H4 (cell line): ENCODE data around the gene CSPG4. TPM values are rescaled to one million over a fixed set of nuclear protein-coding genes. Genes with fewer than 3 reads are reported as not detected.
"Not testable (repeated sequence)": the region's sequence is repeated elsewhere in the genome, so short reads cannot be mapped to it uniquely, and the experiment has no call there.

Experiments used
- DNase-seq: peaks from one replicate; pipeline ENCODE4 v3.0.0-alpha.2; 2015; ENCODE audit warnings: low spot score
- total RNA-seq: library from RNA; depleted of rRNA; stranded (reverse); fragments of >200 nt; shearing (Covaris generic); gene quantifications from 2 replicates; pipeline ENCODE4 v1.2.3, GENCODE V29; 2014; rRNA removed

Gene CSPG4, protein sequence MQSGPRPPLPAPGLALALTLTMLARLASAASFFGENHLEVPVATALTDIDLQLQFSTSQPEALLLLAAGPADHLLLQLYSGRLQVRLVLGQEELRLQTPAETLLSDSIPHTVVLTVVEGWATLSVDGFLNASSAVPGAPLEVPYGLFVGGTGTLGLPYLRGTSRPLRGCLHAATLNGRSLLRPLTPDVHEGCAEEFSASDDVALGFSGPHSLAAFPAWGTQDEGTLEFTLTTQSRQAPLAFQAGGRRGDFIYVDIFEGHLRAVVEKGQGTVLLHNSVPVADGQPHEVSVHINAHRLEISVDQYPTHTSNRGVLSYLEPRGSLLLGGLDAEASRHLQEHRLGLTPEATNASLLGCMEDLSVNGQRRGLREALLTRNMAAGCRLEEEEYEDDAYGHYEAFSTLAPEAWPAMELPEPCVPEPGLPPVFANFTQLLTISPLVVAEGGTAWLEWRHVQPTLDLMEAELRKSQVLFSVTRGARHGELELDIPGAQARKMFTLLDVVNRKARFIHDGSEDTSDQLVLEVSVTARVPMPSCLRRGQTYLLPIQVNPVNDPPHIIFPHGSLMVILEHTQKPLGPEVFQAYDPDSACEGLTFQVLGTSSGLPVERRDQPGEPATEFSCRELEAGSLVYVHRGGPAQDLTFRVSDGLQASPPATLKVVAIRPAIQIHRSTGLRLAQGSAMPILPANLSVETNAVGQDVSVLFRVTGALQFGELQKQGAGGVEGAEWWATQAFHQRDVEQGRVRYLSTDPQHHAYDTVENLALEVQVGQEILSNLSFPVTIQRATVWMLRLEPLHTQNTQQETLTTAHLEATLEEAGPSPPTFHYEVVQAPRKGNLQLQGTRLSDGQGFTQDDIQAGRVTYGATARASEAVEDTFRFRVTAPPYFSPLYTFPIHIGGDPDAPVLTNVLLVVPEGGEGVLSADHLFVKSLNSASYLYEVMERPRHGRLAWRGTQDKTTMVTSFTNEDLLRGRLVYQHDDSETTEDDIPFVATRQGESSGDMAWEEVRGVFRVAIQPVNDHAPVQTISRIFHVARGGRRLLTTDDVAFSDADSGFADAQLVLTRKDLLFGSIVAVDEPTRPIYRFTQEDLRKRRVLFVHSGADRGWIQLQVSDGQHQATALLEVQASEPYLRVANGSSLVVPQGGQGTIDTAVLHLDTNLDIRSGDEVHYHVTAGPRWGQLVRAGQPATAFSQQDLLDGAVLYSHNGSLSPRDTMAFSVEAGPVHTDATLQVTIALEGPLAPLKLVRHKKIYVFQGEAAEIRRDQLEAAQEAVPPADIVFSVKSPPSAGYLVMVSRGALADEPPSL (N-terminal part only)
- 0.14 TPM in 2 replicates for total RNA-seq

DNA sequence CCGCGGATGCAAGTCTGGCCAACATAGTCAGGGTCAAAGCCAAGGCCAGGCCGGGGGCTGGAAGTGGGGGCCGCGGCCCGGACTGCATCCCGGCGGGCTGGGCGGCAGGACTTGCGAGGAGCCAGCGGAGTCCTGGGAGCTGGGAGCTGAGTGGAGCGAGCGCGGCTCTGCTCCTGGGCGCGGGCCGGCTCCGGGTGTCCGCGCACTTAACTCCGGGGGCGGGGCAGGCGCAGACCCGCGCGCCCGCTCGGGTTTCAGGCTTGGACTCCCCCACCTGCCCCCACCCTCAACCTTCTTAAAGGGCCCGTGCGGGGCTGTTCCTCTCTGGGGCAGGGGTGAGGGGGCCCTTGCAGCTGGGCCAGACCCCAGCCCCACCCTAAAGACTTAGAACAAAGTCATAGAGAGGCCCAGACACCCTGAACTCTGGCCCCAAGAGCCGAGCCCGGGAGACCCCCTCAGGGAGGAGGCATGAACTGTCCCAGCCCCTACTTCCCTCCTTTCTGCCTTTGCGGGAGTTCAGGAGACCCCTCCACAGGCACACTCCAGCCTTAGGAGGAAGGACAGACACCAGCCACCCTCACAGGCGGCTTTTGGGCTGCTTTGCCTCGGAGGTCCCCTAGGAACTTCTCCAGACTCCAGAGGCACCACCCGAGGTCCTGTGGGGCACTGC, at the start of gene CSPG4:
CSPG4 (minus strand) TSS at position 181 of the 670 bp plus-strand sequence; CDS start at position 88, 93 bp downstream.
- DNase-seq, result no peak

DNA sequence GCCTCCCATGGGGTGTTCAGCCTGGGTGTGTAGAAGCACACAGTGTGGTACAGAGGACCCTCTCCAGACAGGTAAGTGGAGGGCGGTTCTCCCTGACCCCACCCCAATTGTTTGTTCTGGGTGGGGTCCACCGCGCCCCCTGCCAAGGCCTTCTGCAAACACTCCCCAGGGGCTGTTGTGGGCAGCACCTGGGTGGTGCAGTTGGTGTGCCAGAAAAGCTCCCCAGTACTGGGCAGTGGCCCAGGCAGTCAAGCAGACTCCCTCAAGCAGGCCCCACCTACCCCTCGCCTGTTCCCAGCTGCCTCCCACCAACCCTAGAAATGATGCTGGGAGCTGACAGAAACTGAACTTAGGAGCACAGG, 49.7 kb upstream of the CSPG4 start:
- DNase-seq, result not testable (repeated sequence)

DNA sequence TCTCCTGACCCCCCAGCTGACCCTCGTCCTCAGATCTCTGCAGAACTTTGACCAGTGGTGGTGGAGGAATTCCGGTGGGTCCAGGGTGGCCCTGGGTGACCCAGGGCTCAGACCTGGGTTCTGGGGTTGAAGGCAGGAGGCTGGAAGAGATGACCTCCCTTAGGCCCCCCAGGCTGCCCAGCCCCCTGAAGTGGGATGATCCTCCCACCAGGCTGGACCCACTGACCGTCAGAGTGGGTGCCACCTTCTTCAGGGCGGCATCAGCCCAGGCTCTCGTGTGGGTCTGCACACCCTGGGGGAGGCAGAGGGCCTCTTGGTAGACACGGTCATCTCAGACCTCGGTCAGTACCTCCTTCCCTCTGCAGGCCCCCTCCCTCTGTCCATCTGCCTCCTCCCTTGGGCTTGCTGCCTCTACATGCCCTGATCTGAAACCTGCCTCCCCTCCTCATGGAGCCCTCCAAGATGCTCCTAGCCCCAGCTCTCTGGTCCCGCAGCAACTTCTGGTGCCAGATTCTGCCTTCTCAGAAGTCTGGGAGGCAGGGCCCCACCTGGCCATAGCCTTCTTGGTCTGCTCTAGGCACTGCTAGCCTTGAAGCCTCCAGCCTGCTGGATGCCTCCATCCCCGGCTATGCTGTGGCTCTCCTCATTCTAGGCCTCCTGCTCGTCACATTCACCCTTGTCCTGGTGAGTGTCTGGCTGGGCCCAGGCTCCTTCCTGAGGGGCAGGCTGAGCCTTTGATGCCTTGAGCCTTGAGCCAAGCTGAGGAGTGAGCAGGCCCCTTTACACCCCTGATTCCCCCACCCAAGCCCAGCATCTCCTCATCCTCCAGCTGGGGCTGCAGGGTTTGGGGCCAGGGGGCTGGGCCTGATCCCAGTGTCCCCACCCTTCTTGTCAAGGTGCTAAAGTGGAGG, 49.1 kb upstream of the CSPG4 start:
- no peak for DNase-seq

DNA sequence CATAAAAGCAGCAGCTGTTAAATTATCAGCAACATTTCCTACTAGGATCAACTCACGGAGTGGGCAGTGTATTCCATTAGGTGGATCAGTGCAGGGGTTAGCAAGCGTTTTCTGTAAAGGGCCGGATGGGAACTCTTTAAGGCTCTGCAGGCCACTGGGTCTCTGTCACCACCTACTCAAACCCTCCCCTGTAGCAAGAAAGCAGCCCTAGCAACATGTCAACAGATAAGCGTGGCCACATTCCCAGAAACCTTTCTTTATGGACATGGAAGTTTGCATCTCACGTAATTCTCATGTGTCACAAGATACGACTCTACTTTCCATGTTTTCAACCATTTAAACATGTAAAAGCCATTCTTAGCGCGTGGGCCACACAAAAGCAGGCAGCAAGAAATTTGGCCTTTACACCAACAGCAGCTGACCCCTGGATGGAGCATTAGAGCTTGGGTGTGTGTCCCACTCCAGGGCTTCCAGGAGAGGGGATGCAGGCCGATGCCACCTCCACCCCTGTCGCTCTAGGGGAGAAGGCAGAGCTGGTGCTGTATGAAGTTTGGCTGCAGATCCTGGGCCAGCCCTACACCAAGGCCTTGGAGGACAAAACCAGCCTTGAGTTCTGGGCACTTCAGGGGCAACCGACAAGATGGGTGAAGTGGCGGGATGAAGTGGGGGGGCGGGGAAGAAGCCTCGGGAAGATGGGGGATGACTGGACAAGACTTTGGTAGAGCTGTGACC, 48.2 kb upstream of the CSPG4 start:
- no peak for DNase-seq

DNA sequence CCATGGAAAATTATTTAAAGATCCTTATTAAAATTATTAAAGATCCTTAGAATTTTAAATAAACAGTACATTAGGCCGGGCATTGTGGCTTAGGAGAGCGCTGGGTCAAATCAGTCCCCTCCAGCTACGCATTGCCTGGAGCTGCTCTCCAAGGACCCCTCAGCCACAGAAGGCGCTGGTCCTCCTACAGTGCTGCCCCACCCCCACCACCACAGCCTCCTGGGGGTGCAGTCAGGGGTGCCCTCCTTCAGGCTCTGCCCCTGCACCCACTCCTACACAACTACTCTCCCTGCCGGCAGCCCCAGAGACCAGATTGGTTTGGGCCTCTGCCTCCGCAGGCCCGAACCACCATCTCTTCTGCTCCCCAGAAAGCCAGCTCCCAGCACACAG, 47.5 kb upstream of the CSPG4 start:
- DNase-seq, result not testable (repeated sequence)

DNA sequence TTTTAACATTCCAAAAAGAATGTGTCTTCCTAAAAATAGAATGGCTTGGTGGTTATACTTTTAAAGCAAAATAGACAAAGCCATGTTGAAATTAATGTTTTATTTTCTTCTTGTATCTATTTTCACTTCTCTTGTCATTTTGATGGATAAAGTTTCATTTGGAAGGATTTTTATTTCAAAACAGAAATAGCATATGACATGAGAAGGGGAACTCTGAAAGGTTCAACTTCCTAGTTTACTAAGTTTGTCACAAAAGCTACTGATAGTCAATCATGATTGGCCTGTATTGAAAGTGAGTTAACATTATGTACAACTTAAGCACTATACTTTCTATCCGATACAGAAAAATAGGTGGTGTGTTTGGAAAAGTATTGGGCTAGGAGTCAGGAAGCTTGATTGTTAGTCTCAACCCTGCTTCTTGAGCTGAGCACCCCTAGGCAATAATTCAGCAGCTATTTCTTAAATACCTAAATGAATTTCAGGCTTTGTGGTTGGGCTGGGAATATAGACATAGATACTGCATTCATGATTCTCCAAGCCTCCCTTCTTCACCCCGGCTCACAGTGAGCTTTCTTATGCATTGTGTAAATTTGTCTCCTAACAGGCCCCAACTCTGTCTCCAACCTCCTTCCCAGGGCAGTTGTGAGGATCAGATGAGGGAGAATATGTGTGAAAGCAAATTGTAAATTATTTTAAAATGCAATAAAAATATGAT, 46.9 kb upstream of the CSPG4 start:
- no peak for DNase-seq

DNA sequence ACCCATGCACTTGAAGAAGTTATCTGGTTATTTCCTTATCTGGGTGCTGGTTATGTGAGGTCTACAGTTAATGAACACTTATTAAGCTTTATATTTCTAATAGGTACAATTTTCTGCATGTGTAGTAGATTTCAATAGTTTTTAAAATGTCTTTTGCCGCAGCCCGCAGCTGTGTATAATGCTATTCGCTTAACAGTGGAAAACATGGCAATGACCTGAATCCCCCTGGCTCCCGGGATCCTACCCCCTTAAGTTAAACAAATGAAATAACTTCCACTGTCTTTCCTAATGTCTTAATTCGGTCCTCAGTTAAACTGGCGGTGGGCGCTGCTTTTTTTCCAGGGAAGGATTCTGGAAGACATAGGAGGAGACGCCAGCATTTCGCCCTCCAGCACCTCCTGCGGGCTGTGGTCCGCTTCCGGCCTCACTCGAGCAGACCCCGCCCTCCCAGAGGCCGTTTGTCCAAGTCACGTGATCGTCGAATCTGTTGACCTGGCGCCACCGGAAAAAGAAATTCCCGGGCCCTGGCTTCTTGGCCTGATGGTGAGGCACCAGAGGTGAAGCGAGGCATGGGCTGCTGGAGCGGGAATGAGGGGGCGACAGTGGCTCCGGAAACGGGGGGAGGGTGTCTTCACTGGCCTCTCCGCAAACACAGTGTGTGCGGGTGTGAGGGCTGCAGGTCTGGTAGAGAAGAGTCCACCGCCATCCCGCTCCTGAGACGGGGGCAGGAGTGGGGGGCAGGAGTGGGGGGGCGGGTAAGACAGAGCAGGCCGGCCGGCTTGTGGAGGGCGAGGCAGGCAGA, 45.6 kb upstream of the CSPG4 start:
- DNase-seq, result peak; percentile 91

DNA sequence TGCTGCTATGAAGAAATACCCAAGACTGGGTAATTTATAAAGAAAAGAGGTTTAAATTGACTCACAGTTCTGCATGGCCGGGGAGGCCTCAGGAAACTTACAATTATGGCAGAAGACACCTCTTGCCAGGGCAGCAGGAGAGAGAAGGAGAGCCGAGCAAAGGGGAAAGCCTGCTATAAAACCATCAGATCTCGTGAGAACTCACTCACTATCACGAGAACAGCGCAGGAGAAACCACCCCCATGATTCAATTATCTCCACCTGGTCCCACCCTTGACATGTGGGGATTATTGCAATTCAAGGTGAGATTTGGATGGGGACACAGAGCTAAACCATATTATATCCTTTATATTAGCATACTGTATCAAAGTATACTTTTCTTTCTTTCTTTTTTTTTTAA, 42.2 kb upstream of the CSPG4 start:
- not testable (repeated sequence) for DNase-seq

DNA sequence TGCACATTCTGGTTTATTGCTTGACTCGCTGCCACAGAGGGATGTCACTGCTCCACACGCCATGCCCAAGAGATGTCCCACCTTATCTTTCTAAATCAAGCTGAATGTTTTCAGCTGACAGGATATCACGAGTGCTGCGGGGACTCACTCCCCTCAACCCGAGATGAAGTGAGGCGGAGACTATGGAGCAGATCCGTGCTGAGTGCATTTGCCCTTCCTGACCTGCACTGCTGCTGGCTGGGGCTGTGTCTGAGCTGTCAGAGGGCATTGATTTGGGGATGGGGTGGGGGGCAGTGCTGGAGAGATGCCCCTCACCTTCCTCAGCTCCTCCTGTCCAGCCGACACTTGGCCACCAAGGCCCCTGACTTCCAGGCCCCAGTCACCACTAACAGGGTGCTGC, 40.5 kb upstream of the CSPG4 start:
- no peak for DNase-seq

DNA sequence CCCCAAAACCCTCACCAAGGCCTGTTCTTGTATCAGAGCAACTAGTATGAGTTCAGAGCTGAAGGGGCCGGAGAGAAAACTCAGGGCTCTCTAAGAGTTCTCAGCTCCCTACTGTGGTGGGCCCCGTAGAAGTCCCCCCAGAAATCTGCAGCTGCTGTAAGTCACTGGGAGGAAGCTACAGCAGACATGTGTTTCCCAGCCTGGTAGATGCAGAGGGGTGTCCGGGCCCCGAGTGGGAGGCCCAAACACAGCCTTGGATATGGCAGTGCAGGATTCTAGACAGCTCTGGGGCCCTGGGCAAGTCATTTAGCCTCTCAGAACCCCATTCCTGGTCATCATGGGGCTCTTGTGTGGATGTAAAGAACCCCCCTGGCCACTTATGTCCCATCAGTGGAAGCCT, 39.2 kb upstream of the CSPG4 start:
- DNase-seq, result no peak

DNA sequence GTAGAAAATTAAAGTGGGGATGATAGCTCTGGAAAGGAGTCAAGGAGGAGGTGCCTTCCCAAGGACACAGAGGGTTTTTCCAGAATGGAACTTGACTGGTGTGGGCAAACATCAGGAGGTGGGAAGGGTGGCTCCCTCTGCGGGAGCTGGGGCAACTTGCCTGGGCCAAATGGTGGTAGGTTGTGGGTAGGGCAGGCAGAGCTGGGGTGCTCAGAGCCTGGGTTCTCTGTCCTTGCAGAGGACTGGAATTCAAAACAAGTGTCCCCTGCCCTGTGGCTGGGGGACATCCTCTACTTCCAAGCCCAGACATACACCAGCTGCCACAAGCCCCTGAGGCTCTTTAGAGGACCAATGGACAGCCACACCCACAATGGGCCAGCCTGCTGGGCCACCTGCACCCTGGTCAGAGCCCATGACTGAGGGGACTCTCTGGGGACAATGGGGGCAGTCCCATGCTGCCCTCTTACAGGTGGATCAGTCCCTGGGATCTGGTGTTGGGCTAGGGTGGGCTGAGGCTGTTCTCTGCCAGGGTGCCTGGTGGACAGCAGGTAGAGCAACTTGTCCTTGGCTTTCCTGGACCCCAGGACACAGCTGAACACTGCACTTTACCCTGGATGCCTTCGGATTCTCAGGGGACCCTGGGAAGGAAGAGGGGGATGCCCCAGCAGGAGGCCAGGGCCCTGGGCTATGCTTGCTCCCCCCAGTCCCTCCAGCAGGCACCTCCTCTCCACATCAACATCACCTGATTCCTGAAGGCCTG, 38.6 kb upstream of the CSPG4 start:
- DNase-seq, result no peak

DNA sequence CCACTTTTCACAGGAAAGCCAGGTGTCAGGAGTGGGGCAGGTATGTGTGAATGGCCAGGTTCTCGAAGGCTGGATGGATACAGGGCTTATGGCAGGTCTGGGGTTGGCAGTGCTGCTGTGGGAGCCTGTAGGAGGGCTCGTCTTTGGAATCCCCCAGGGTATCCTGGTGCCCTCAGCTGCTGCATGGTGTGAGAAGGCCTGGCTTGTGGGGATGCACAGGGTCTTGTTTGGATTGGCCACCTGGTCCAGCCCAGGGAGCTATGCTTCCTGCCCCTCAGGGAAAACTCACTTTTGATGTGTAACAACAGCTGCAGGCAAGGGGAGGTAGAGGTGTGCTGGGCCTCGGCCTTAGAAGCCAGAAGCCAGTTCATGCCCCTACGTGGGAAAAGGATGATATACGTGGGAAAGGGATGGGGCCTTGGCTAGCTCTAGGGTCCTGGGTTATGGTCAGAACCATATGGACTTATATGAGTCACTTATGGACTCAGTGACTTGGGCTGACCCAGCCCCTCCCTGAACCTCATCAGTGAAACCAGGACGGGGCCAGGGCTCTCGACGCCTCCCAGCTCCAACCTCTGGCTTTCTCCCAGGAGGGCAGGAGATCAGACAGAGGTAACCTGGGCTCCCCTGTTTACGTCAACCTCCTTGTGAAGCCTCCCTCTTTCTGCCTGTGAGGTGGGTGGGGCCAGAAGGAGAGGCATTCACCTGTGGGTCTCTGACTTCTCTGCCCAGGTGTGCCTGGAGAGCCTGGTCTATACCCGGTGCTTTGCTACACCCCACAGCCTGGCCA, 37.8 kb upstream of the CSPG4 start:
- no peak for DNase-seq

DNA sequence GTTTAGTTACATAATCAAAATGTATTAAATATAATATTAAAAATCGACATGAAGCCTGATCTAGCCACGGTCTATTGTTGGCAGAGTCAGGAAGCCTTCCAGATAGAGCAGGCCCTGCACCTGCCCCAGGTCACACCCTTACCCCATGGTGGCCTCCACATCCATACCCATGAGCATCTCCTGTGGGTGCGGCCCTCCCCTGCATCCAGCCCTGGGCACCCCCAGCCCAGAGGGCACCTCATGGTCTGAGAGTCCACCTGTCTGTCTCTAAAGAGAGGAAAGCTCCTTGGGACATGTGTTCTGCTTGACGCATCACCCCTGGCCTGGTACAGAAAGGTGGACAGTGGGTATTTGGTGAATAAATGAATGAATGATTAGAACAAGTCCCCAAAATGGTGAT, 37.2 kb upstream of the CSPG4 start:
- DNase-seq, result no peak

DNA sequence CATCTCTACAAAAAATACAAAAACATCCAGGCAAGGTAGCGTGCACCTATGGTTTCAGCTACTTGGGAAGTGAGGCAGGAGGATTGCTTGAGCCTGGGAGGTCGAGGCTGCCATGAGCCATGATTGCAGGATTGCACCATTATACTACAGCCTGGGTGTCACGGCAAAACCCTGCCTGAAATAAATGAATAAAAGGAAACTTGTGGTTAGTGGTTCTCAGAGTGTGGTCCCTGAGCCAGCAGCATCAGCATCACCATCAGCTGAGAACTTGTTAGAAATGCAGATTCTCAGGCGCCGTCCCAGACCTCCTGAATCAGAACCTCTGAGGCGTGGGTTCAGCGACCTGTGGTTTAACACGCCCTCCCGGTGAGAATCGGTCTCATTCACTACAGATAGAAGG, 36.2 kb upstream of the CSPG4 start:
- not testable (repeated sequence) for DNase-seq

DNA sequence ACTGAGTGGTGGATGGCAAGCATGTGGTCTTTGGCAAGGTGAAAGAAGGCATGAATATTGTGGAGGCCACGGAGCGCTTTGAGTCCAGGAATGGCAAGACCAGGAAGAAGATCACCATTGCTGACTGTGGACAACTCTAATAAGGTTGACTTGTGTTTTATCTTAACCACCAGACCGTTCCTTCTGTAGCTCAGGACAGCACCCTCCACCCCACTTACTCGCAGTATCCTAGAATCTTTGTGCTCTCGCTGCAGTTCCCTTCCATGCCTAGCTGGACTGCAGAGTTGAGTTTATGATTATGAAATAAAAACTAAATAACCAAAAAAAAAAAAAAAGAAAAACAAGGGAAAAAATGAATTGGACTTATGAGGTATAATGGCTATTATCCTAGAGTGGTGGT, 34.5 kb upstream of the CSPG4 start:
- not testable (repeated sequence) for DNase-seq

DNA sequence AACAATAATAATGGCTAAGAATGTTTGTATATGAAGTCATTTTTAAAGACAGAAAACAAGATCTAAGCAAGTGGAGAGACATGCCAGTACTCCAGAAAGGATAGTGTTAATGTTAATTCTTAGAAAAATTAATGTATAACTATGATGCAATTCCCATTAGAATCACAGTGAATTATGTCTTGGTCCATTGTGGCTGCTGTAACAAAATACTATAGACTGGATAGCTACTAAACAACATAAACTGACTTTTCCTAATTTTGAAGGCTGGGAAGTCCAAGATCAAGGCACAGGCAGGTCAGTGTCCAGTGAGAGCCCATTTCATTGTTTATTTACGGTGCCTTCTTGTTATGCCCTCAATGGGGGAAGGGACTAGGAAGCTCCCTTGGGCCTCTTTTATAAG, 32.7 kb upstream of the CSPG4 start:
- DNase-seq, result no peak

DNA sequence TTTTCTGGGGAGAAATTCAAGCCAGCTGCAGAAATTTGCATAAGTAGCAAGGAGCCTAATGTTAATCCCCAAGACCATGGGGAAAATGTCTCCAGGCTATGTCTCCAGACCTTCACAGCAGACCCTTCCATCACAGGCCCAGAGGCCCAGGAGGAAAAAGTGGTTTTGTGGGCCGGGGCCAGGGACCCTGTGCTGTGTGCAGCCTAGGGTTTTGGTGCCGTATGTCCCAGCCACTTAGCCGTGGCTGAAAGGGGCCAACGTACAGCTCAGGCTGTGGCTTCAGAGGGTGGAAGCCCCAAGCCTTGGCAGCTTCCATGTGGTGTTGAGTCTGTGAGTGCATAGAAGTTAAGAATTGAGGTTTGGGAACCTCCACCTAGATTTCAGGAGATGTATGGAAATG, 29.7 kb upstream of the CSPG4 start:
- DNase-seq, result not testable (repeated sequence)
